HG03103 (cell line): ENCODE measurements around the gene NCF2.
"Not testable (repeated sequence)": the region's sequence is repeated elsewhere in the genome, so short reads cannot be mapped to it uniquely, and the experiment has no call there.

Source experiments
- ATAC-seq: cut with Tn5 transposase; IDR thresholded peaks from one replicate; pipeline ENCODE4 v1.9.1; 2021; ENCODE audit warnings: low read depth; ENCODE audit not compliant: unreplicated experiment

Gene NCF2, protein sequence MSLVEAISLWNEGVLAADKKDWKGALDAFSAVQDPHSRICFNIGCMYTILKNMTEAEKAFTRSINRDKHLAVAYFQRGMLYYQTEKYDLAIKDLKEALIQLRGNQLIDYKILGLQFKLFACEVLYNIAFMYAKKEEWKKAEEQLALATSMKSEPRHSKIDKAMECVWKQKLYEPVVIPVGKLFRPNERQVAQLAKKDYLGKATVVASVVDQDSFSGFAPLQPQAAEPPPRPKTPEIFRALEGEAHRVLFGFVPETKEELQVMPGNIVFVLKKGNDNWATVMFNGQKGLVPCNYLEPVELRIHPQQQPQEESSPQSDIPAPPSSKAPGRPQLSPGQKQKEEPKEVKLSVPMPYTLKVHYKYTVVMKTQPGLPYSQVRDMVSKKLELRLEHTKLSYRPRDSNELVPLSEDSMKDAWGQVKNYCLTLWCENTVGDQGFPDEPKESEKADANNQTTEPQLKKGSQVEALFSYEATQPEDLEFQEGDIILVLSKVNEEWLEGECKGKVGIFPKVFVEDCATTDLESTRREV

GRCh38 chr1:183590244-183591191 lies at the start of gene NCF2:
TSS of gene NCF2 (minus strand) at chr1:183590459. CDS start at chr1:183590329, 130 bp downstream.
- ATAC-seq, result peak; percentile 71

- ATAC-seq, result no peak
Measured at GRCh38 chr1:183638649-183639387, 48.6 kb upstream of the NCF2 start.

DNA sequence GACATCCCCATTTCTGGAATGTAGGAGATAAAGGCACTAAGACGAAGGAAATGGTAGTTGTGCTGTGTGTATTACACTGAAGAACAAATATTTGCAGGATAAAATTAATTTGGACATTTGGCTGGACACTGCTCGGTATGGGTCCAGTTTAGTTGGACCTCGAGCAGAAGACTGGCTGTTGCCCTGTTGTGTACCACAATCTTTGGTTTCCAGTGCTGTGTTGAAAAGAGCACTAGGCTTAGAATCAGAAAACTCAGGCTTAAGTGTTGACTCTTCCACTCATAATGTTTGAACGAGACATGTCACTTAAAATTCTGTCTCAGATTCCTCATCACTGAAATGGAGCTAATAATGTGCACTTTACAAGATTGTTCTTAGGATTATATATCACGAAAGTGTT lies 46.5 kb upstream of the NCF2 start:
- ATAC-seq, result no peak

DNA sequence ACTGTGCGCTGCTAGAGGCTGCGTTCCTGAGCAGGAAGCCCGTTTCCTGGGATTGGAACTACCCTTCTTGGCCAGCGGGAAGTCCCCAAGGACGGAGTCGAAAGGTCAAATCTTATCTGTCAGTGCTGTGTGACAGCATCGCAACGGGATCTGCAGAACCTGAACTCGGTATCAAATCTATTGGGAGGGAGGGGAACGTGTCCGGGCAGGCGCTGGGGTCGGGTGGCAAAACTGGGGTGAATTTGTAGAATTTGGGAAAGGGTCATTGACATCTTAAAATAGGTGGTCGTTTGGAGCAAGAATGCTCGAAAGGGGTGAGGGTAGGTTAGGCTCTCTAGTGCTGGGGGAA lies 46.0 kb upstream of the NCF2 start:
- no peak for ATAC-seq

GRCh38 chr1:183635606-183636333 lies 45.5 kb upstream of the NCF2 start, which contains the start of gene ARPC5:
TSS of gene ARPC5 (minus strand) at chr1:183635783. CDS start at chr1:183635659, 124 bp downstream.
- peak; percentile 73 for ATAC-seq

DNA sequence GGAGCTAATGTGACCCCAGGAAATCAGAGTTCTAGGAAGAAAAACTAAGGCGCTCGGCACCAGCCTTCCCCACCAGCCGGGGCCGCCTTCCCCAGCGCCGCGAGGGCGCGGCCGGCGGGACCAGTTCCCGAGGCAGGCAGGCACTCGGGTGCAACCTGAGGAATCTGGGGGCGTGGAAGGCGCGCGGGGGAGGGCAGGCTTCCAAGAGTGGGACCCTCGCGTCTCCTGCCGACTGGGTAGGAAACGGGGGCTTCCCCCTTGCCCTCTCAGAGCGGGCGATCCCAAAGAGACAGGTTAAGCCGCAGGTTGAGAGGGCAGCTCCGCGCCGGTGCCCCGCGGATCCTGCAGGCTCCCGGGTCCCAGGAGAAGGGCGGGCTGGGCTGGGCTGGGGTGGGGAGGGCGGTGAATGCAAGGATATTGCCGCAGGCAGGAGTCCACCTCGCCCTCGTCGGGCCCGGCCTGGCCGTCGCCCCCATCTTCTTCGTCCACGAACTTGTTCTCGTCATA lies 44.9 kb upstream of the NCF2 start:
- peak; percentile 2 for ATAC-seq

- no peak for ATAC-seq
Measured at GRCh38 chr1:183634429-183635065, 44.3 kb upstream of the NCF2 start.

DNA sequence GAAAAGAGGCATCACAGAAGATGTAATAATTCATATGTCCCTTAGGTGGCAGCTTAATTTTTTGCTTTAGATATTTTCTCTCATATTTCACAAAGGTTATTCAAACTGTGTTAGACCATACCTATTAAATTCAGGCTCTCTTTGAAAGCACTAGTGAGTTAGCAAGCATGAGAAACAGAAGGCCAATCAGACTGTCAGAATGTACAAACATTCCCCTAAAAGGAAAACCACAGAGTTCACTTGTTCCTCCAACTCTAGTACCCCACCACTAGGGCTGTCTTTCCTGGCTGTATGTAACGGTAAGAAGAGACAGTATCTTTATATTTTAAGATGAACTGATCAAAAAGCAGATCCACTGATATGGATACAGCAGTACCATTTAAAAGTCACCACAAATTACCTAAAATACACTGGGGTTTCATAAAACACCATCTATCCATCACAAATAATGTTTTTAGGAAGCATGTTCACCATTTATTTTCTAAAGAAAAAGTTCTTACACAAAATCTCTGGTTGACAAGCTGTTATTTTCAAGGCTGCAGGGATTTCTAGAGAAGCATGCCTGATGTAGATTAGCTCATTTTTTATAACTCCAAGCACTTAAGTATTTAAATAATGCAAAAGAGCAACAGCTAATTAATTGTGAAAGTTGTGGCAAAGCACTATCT lies 43.6 kb upstream of the NCF2 start:
- ATAC-seq, result peak; percentile 39

DNA sequence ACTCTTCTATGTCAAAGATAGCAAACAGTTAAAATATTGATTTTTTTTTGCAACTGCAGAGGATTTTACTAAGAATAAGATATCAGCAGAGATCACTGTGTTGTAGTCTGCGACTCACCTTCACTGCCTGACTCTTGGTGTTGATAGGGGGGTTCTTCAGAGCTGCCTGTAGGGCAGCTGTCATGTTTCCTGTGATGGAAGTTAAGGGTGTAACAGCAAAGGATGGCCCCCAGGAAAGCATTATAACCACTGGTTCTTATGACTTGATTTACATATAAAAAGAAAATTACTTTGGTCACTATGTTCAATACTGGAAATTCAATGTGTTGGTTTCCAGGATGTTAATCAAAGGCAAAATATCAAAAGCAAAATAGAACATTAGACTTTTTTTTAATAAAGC lies 42.7 kb upstream of the NCF2 start:
- ATAC-seq, result no peak

- no peak for ATAC-seq
Measured at GRCh38 chr1:183632114-183632513, 41.9 kb upstream of the NCF2 start.

- no peak for ATAC-seq
Measured at GRCh38 chr1:183630748-183631147, 40.5 kb upstream of the NCF2 start.

DNA sequence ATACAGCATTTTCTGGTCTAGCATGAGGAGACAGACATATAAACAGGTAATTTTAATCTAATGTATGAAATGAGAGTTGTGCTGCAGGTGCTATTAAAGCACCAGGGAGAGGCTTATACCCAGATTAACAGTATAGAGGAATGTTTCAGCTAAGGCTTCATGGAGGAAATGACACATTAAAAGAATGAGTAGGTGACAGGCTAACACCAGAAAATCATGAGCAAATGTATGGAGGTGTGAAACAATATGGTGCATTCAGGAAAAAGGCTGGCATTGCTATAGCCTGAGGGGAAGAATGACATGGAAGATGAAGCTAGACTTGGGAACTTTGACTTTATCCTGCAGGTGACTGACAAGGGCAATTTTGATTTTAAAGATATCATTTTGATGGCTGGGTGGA lies 38.3 kb upstream of the NCF2 start:
- ATAC-seq, result no peak

DNA sequence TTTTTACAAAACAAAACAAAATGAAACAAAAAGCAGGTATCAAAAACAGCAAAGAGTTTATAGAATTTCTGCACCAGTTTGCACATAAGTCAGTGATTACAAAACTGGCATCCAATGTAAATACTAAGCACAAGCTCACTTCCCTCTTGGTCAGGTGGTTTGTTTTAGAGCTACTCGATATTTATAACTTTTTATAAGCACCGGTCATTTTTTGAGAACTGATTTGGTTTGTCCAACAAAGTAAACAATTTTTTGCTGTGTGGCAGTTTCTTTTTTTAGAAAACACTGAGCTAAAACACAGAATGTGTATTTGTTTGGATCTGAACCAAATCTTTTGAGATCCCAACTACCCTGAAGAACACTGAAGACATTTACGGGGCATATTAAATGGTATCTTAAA lies 36.0 kb upstream of the NCF2 start:
- not testable (repeated sequence) for ATAC-seq

GRCh38 chr1:183622884-183623785 lies 32.9 kb upstream of the NCF2 start:
- peak; percentile 75 for ATAC-seq

- ATAC-seq, result no peak
Measured at GRCh38 chr1:183622013-183622412, 31.8 kb upstream of the NCF2 start.

- no peak for ATAC-seq
Measured at GRCh38 chr1:183620311-183620710, 30.1 kb upstream of the NCF2 start.

GRCh38 chr1:183619781-183620180 lies 29.5 kb upstream of the NCF2 start:
- ATAC-seq, result no peak

- not testable (repeated sequence) for ATAC-seq
Measured at GRCh38 chr1:183618202-183618601, 27.9 kb upstream of the NCF2 start.
